ENCODE results near the gene ANKS1A. TPM values are rescaled to one million over a fixed set of nuclear protein-coding genes. Genes with fewer than 3 reads are reported as not detected.

Gene ANKS1A
- total RNA-seq, 1 experiment from 2014 or later, result 21.7 TPM

GRCh38 chr6:34858681-34859080 is 30.4 kb upstream of the ANKS1A start:
- no peak overlapping the region for H3K4me3 ChIP-seq (ENCODE audit: low read depth, low read length, poor library complexity, severe bottlenecking)
- 0 out of 2 replicates have a peak, but pooled peaks have one; percentile 19 for TF ChIP-seq CTCF (conservative IDR thresholded peaks at IDR 0.05; ENCODE audit: low read depth, low read length)
- TF ChIP-seq EZH2 (IDR thresholded peaks at IDR 0.05; ENCODE audit: borderline replicate concordance, low read depth, low read length, poor library complexity, severe bottlenecking), result no peak
- peaks cover 45% of the 10 kb centered on the region for H3K36me3 ChIP-seq (ENCODE audit: insufficient read depth, low read length, poor library complexity, severe bottlenecking)
- CTCF ChIA-PET, result no interaction called here
- no peaks in the 10 kb centered on the region for H3K9me3 ChIP-seq (ENCODE audit: low read depth, low read length, poor library complexity, severe bottlenecking)
- no peak for DNase-seq (ENCODE audit: low spot score)
- intact Hi-C loops (cut with micrococcal nuclease; ENCODE audit: unreplicated experiment), result no loop called here
- no peak overlapping the region for H3K27ac ChIP-seq (ENCODE audit: low read depth, low read length, poor library complexity, severe bottlenecking)
- no peaks in the 10 kb centered on the region for H3K4me1 ChIP-seq (ENCODE audit: insufficient read depth, low read length, poor library complexity, severe bottlenecking)
- BruUV-seq (replicated peaks), result no TSS peak
- H3K27me3 ChIP-seq (replicated peaks; ENCODE audit: insufficient read depth, low read depth, low read length, poor library complexity), result no peaks in the 10 kb centered on the region
- POLR2A ChIA-PET (ENCODE audit: low non-redundant PET), result no interaction called here

GRCh38 chr6:34859951-34860350 is 29.1 kb upstream of the ANKS1A start:
- CTCF ChIA-PET, result no interaction called here
- intact Hi-C loops (cut with micrococcal nuclease; ENCODE audit: unreplicated experiment), result no loop called here
- DNase-seq (ENCODE audit: low spot score), result no peak
- Histone ChIP-seq H3K4me3 (ENCODE audit: low read depth, low read length, poor library complexity, severe bottlenecking) (no peak overlapping the region), H3K9me3 (ENCODE audit: low read depth, low read length, poor library complexity, severe bottlenecking) (no peaks in the 10 kb centered on the region), H3K4me1 (ENCODE audit: insufficient read depth, low read length, poor library complexity, severe bottlenecking) (no peaks in the 10 kb centered on the region), H3K36me3 (ENCODE audit: insufficient read depth, low read length, poor library complexity, severe bottlenecking) (peaks cover 41% of the 10 kb centered on the region), H3K27me3 (replicated peaks; ENCODE audit: insufficient read depth, low read depth, low read length, poor library complexity) (no peaks in the 10 kb centered on the region), H3K27ac (ENCODE audit: low read depth, low read length, poor library complexity, severe bottlenecking) (no peak overlapping the region)
- no TSS peak for BruUV-seq (replicated peaks)
- POLR2A ChIA-PET (ENCODE audit: low non-redundant PET), result no interaction called here
- TF ChIP-seq EZH2 (IDR thresholded peaks at IDR 0.05; ENCODE audit: borderline replicate concordance, low read depth, low read length, poor library complexity, severe bottlenecking) (no peak), CTCF (conservative IDR thresholded peaks at IDR 0.05; ENCODE audit: low read depth, low read length) (no peak)

- H3K4me3 ChIP-seq (ENCODE audit: low read depth, low read length, poor library complexity, severe bottlenecking), result no peak overlapping the region
- no peak overlapping the region for H3K27ac ChIP-seq (ENCODE audit: low read depth, low read length, poor library complexity, severe bottlenecking)
- BruUV-seq (replicated peaks), result no TSS peak
- DNase-seq (ENCODE audit: low spot score), result no peak
- H3K4me1 ChIP-seq (ENCODE audit: insufficient read depth, low read length, poor library complexity, severe bottlenecking), result no peaks in the 10 kb centered on the region
- H3K9me3 ChIP-seq (ENCODE audit: low read depth, low read length, poor library complexity, severe bottlenecking), result no peaks in the 10 kb centered on the region
- ChIA-PET POLR2A (ENCODE audit: low non-redundant PET) (no interaction called here), CTCF (no interaction called here)
- no peak for TF ChIP-seq EZH2 (IDR thresholded peaks at IDR 0.05; ENCODE audit: borderline replicate concordance, low read depth, low read length, poor library complexity, severe bottlenecking)
- TF ChIP-seq CTCF (conservative IDR thresholded peaks at IDR 0.05; ENCODE audit: low read depth, low read length), result no peak
- no peaks in the 10 kb centered on the region for H3K27me3 ChIP-seq (replicated peaks; ENCODE audit: insufficient read depth, low read depth, low read length, poor library complexity)
- peaks cover 33% of the 10 kb centered on the region for H3K36me3 ChIP-seq (ENCODE audit: insufficient read depth, low read length, poor library complexity, severe bottlenecking)
- intact Hi-C loops (cut with micrococcal nuclease; ENCODE audit: unreplicated experiment), result no loop called here
Observed at GRCh38 chr6:34860776-34861175, 28.3 kb upstream of the ANKS1A start.
